Loucy (cell line): Measurements from ENCODE around the gene TCN2.
"Not testable (repeated sequence)": the region's sequence is repeated elsewhere in the genome, so short reads cannot be mapped to it uniquely, and the experiment has no call there.

Experiments used
- H2AFZ ChIP-seq: fragments of 200-600 bp; sonication (generic); 2 replicates; pipeline ENCODE4 v1.6.0; 2016; ENCODE audit warnings: antibody characterized with exemption, mild to moderate bottlenecking, low read length, moderate library complexity
- H3F3A ChIP-seq: fragments of 200-600 bp; 2 replicates; pipeline ENCODE4 v1.6.0; 2016; ENCODE audit warnings: antibody characterized with exemption, low read depth, mild to moderate bottlenecking
- H3K27me3 ChIP-seq: fragments of 200-600 bp; sonication (generic); 2 replicates; pipeline ENCODE4 v1.6.1; 2014; ENCODE audit warnings: low read length, mild to moderate bottlenecking; ENCODE audit not compliant: insufficient read depth, poor library complexity, severe bottlenecking
- H3K36me3 ChIP-seq: fragments of 200-600 bp; sonication (generic); 2 replicates; pipeline ENCODE4 v1.6.1; 2016; ENCODE audit warnings: low read length; ENCODE audit not compliant: insufficient read depth
- H3K4me1 ChIP-seq: fragments of 200-600 bp; sonication (generic); 2 replicates; pipeline ENCODE4 v1.5.1; 2014; ENCODE audit warnings: low read length, mild to moderate bottlenecking; ENCODE audit not compliant: insufficient read depth, poor library complexity, severe bottlenecking
- H3K4me2 ChIP-seq: fragments of 200-600 bp; sonication (generic); 2 replicates; pipeline ENCODE4 v1.6.0; 2014; ENCODE audit warnings: antibody characterized with exemption, low read length, low read depth, mild to moderate bottlenecking; ENCODE audit not compliant: poor library complexity, severe bottlenecking
- H3K4me3 ChIP-seq: fragments of 200-600 bp; sonication (generic); 2 replicates; pipeline ENCODE4 v1.5.1; 2014; ENCODE audit warnings: low read length, mild to moderate bottlenecking, mixed read lengths; ENCODE audit not compliant: poor library complexity, severe bottlenecking
- H3K79me2 ChIP-seq: fragments of 200-600 bp; sonication (generic); 2 replicates; pipeline ENCODE4 v1.6.1; 2014; ENCODE audit warnings: low read length; ENCODE audit not compliant: insufficient read depth
- H3K9ac ChIP-seq: fragments of 200-600 bp; sonication (generic); 2 replicates; pipeline ENCODE4 v1.6.0; 2014; ENCODE audit warnings: mild to moderate bottlenecking, low read depth, low read length, moderate library complexity; ENCODE audit not compliant: poor library complexity, severe bottlenecking
- H3K9me2 ChIP-seq: fragments of 200-600 bp; sonication (generic); replicated peaks from 2 replicates; pipeline ENCODE4 v1.6.1; 2016; ENCODE audit warnings: low read depth, low read length, mixed read lengths
- H3K9me3 ChIP-seq: fragments of 200-600 bp; sonication (generic); 2 replicates; pipeline ENCODE4 v1.6.1; 2014; ENCODE audit warnings: mild to moderate bottlenecking, antibody characterized with exemption, low read length, low read depth; ENCODE audit not compliant: insufficient read depth
- H4K20me1 ChIP-seq: fragments of 200-600 bp; sonication (generic); 2 replicates; pipeline ENCODE4 v1.6.0; 2014; ENCODE audit warnings: antibody characterized with exemption, low read length, mild to moderate bottlenecking; ENCODE audit not compliant: insufficient read depth, poor library complexity, severe bottlenecking
- CTCF ChIP-seq: fragments of 200-600 bp; sonication (generic); conservative IDR thresholded peaks from 2 replicates; pipeline ENCODE4 v1.5.1; 2014; ENCODE audit warnings: mild to moderate bottlenecking, antibody characterized with exemption, low read length
- EZH2phosphoT487 ChIP-seq: fragments of 200-600 bp; IDR thresholded peaks from 2 replicates; pipeline ENCODE4 v1.6.1; 2018; ENCODE audit warnings: antibody characterized with exemption, mild to moderate bottlenecking, moderate library complexity, borderline replicate concordance

Gene TCN2

GRCh38 chr22:30566125-30566524, 40.8 kb upstream of the TCN2 start:
- Histone ChIP-seq H3K79me2 (no peaks in the 10 kb centered on the region), H3K4me1 (no peaks in the 10 kb centered on the region), H3K4me2 (no peak overlapping the region), H3K27me3 (no peaks in the 10 kb centered on the region), H3K9ac (no peak overlapping the region), H3K9me3 (no peaks in the 10 kb centered on the region), H4K20me1 (no peaks in the 10 kb centered on the region), H3K36me3 (no peaks in the 10 kb centered on the region), H3F3A (no peaks in the 10 kb centered on the region), H3K4me3 (no peak overlapping the region), H2AFZ (no peak overlapping the region), H3K9me2 (no peaks in the 10 kb centered on the region)
- TF ChIP-seq CTCF (no peak), EZH2phosphoT487 (no peak)

- H4K20me1 ChIP-seq, H3K27me3 ChIP-seq, H3K9me2 ChIP-seq, H3K4me3 ChIP-seq, H3K4me1 ChIP-seq, H3K4me2 ChIP-seq, H3F3A ChIP-seq, H2AFZ ChIP-seq, H3K9me3 ChIP-seq, H3K79me2 ChIP-seq, H3K9ac ChIP-seq, H3K36me3 ChIP-seq: not testable (repeated sequence)
Measured at GRCh38 chr22:30567277-30567676, 39.7 kb upstream of the TCN2 start.

GRCh38 chr22:30568137-30568805, 38.7 kb upstream of the TCN2 start:
- H2AFZ ChIP-seq = no peak overlapping the region
- no peak for TF ChIP-seq CTCF
- TF ChIP-seq EZH2phosphoT487 = no peak
- no peak overlapping the region for H3K4me3 ChIP-seq
- H3F3A ChIP-seq = no peaks in the 10 kb centered on the region
- H3K9me2 ChIP-seq = no peaks in the 10 kb centered on the region
- no peaks in the 10 kb centered on the region for H4K20me1 ChIP-seq
- no peak overlapping the region for H3K4me2 ChIP-seq
- no peaks in the 10 kb centered on the region for H3K79me2 ChIP-seq
- no peak overlapping the region for H3K9ac ChIP-seq
- H3K27me3 ChIP-seq = no peaks in the 10 kb centered on the region
- no peaks in the 10 kb centered on the region for H3K4me1 ChIP-seq
- H3K9me3 ChIP-seq = no peaks in the 10 kb centered on the region
- H3K36me3 ChIP-seq = no peaks in the 10 kb centered on the region

GRCh38 chr22:30569674-30570202, 37.2 kb upstream of the TCN2 start:
- TF ChIP-seq EZH2phosphoT487 (no peak), CTCF (no peak)
- Histone ChIP-seq H3K79me2 (no peaks in the 10 kb centered on the region), H3F3A (no peaks in the 10 kb centered on the region), H3K9me2 (no peaks in the 10 kb centered on the region), H3K9me3 (no peaks in the 10 kb centered on the region), H3K4me3 (no peak overlapping the region), H4K20me1 (no peaks in the 10 kb centered on the region), H3K4me2 (no peak overlapping the region), H3K9ac (no peak overlapping the region), H3K27me3 (no peaks in the 10 kb centered on the region), H2AFZ (no peak overlapping the region), H3K36me3 (no peaks in the 10 kb centered on the region), H3K4me1 (no peaks in the 10 kb centered on the region)
